ENCODE measurements around the gene INPP4B.

INPP4B gene

GRCh38 chr4:142201041-142201440, 645.1 kb downstream of the INPP4B start:
- FAIRE-seq: no peak
- DNase-seq (ENCODE audit: insufficient read length, low spot score): no peak

- FAIRE-seq: no peak
- no peak for DNase-seq (ENCODE audit: insufficient read length, low spot score)
Measured at GRCh38 chr4:142194905-142195304, 651.2 kb downstream of the INPP4B start.

GRCh38 chr4:142191901-142192300, 654.2 kb downstream of the INPP4B start:
- DNase-seq (ENCODE audit: insufficient read length, low spot score): no peak
- no peak for FAIRE-seq

GRCh38 chr4:142181021-142181420, 665.1 kb downstream of the INPP4B start:
- DNase-seq (ENCODE audit: insufficient read length, low spot score): no peak
- no peak for FAIRE-seq

- DNase-seq (ENCODE audit: insufficient read length, low spot score) (no peak), FAIRE-seq (no peak)
Measured at GRCh38 chr4:142169216-142169615, 676.9 kb downstream of the INPP4B start.

- FAIRE-seq (no peak), DNase-seq (ENCODE audit: insufficient read length, low spot score) (no peak)
Measured at GRCh38 chr4:142168181-142168580, 677.9 kb downstream of the INPP4B start.

GRCh38 chr4:142164767-142165500, 681.2 kb downstream of the INPP4B start:
- DNase-seq (ENCODE audit: insufficient read length, low spot score) (no peak), FAIRE-seq (no peak)

GRCh38 chr4:142161086-142161485, 685.0 kb downstream of the INPP4B start:
- DNase-seq (ENCODE audit: insufficient read length, low spot score) (no peak), FAIRE-seq (no peak)

GRCh38 chr4:142160509-142160908, 685.6 kb downstream of the INPP4B start:
- DNase-seq (ENCODE audit: insufficient read length, low spot score) (no peak), FAIRE-seq (no peak)

GRCh38 chr4:142158980-142159379, 687.1 kb downstream of the INPP4B start:
- DNase-seq (ENCODE audit: insufficient read length, low spot score) (no peak), FAIRE-seq (no peak)

- no peak for DNase-seq (ENCODE audit: insufficient read length, low spot score)
- no peak for FAIRE-seq
Measured at GRCh38 chr4:142156256-142156655, 689.8 kb downstream of the INPP4B start.

GRCh38 chr4:142155347-142155746, 690.8 kb downstream of the INPP4B start:
- DNase-seq (ENCODE audit: insufficient read length, low spot score) (no peak), FAIRE-seq (no peak)

GRCh38 chr4:142150483-142150882, 695.6 kb downstream of the INPP4B start:
- no peak for FAIRE-seq
- DNase-seq (ENCODE audit: insufficient read length, low spot score): no peak

GRCh38 chr4:142144813-142145212, 701.3 kb downstream of the INPP4B start:
- no peak for FAIRE-seq

GRCh38 chr4:142142366-142143054, 703.6 kb downstream of the INPP4B start:
- no peak for FAIRE-seq
- DNase-seq (ENCODE audit: insufficient read length, low spot score): no peak

More at GRCh38 chr4:142144813-142145212, 701.3 kb downstream of the INPP4B start:
- DNase-seq (ENCODE audit: insufficient read length, low spot score): no peak

GRCh38 chr4:142141224-142141623, 704.9 kb downstream of the INPP4B start:
- DNase-seq (ENCODE audit: insufficient read length, low spot score) (no peak), FAIRE-seq (no peak)

GRCh38 chr4:142130666-142131065, 715.4 kb downstream of the INPP4B start:
- FAIRE-seq (no peak), DNase-seq (ENCODE audit: insufficient read length, low spot score) (no peak)

- FAIRE-seq: no peak
Measured at GRCh38 chr4:142129931-142130330, 716.2 kb downstream of the INPP4B start.

GRCh38 chr4:142129473-142129872, 716.6 kb downstream of the INPP4B start:
- no peak for DNase-seq (ENCODE audit: insufficient read length, low spot score)
- FAIRE-seq: no peak

More at GRCh38 chr4:142129931-142130330, 716.2 kb downstream of the INPP4B start:
- no peak for DNase-seq (ENCODE audit: insufficient read length, low spot score)

- DNase-seq (ENCODE audit: insufficient read length, low spot score): no peak
- no peak for FAIRE-seq
Measured at GRCh38 chr4:142128529-142128928, 717.6 kb downstream of the INPP4B start.

GRCh38 chr4:142126890-142127497, 719.1 kb downstream of the INPP4B start:
- peak; percentile 69 for FAIRE-seq

GRCh38 chr4:142124874-142125273, 721.2 kb downstream of the INPP4B start:
- DNase-seq (ENCODE audit: insufficient read length, low spot score): no peak
- FAIRE-seq: no peak

More at GRCh38 chr4:142126890-142127497, 719.1 kb downstream of the INPP4B start:
- DNase-seq (ENCODE audit: insufficient read length, low spot score): peak; percentile 36

Data from HTR-8/SVneo (cell line).